8988T (cell line): ENCODE data around the gene TTC4.

Experiments
- DNase-seq: peaks from one replicate; pipeline ENCODE4 v3.0.0; 2011

Gene TTC4

GRCh38 chr1:54787604-54788003, 71.9 kb downstream of the TTC4 start:
- DNase-seq = no peak

- DNase-seq = no peak
Measured at GRCh38 chr1:54788459-54788858, 72.8 kb downstream of the TTC4 start.

- peak; percentile 62 for DNase-seq
Measured at GRCh38 chr1:54791880-54792522, 76.3 kb downstream of the TTC4 start.
